Pancreas (tissue), 10 donors: ENCODE data around the gene CAPN14. TPM values are rescaled to one million over a fixed set of nuclear protein-coding genes. Genes with fewer than 3 reads are reported as not detected.

Experiments
- ATAC-seq, 4 donors: fragments of 200-7000 bp; cut with Tn5 transposase; one replicate each; pipeline versions ENCODE4 v1.8.0 to v1.9.1; 2020; ENCODE audit warnings: mild to moderate bottlenecking in 4 of 4, moderate library complexity in 4 of 4
- DNase-seq, 6 donors: peaks; one replicate each; pipeline ENCODE4 v3.0.0-alpha.2; 2020
- FAIRE-seq: peaks from 2 replicates; lab custom pipeline; 2012; peaks lifted over from hg19 to GRCh38; lab: Jason Lieb, UNC
- H3K27ac ChIP-seq, 4 donors: fragments of 200-600 bp; sonication (generic); 1 replicate in 3 of 4; 2 replicates in 1 of 4; pipeline versions ENCODE4 v1.5.0 to v1.8.0; 2020
- H3K27me3 ChIP-seq, 4 donors: fragments of 200-600 bp; one replicate each; pipeline ENCODE4 v1.8.0; 2021
- H3K36me3 ChIP-seq, 3 donors: fragments of 200-600 bp; sonication (generic) in 1 of 3; one replicate each; pipeline versions ENCODE4 v1.5.0 to v1.8.0; 2020 to 2021
- H3K4me1 ChIP-seq, 3 donors: fragments of 200-600 bp; one replicate each; pipeline ENCODE4 v1.8.0; 2021
- H3K4me3 ChIP-seq, 4 donors: fragments of 200-600 bp; sonication (generic) in 2 of 4; one replicate each; pipeline versions ENCODE4 v1.5.0 to v1.8.0; 2020 to 2021
- H3K9me3 ChIP-seq, 4 donors: fragments of 200-600 bp; one replicate each; pipeline ENCODE4 v1.8.0; 2021
- CTCF ChIP-seq, 4 donors: fragments of 200-600 bp; sonication (generic) in 3 of 4; IDR thresholded peaks; one replicate each; pipeline versions ENCODE4 v1.5.0 to v1.8.0; 2021; ENCODE audit warnings: antibody characterized with exemption in 4 of 4
- WGBS, 2 donors: extraction: QIAGEN DNeasy Blood & Tissue Kit; methylation state at CpG; one replicate each; pipeline ENCODE4 v1.1.7; 2013; 5-methylcytosine and 5-hydroxymethylcytosine counted together
- intact Hi-C, 3 donors: fragments of 100-400 bp; cut with DNase I; formaldehyde crosslinking; loops; one replicate each; pipeline versions ENCODE4 v1.11.1 to v1.14.2; 2022
- polyA plus RNA-seq, 2 donors: library from polyadenylated mRNA; stranded (reverse); fragments of 200-250 nt; gene quantifications; one replicate each; pipeline ENCODE4 v1.2.3, GENCODE V29; 2013
- total RNA-seq, 6 donors: library from RNA; stranded (reverse); fragmentation: NEBNext Ultra II Directional in 4 of 6; extraction: Animal tissue kit (Norgen Biotek cat#: 25700) in 4 of 6; gene quantifications; one replicate each; pipeline versions ENCODE4 v1.2.1 to v1.2.4, GENCODE V29; 2021 to 2023
- donor health status: healthy with polysubstance abuse.
- donor health status: DM: no; HTN: no; CAD: no; lungs with moderate emphysema.
- donor health status: DM: no; HTN: no; CAD: no.
- donor health status: control.
- donor health status: control.
- donor health status: Bipolar disorder and iron deficiency.
- donor health status: DM: yes; HTN: yes; CAD: no.
- donor health status: DM: no; HTN: no; CAD: no.
- donor health status: DM: no; HTN: no; CAD: no.
- donor health status: DM: yes; HTN: yes; CAD: no.

The CAPN14 gene
- total and polyA plus RNA-seq, 8 donors, result 0.06 to 0.08 (median 0.07) TPM; not detected in 5

- Histone ChIP-seq H3K27me3 (no peaks in the 10 kb centered on the region), H3K27ac (no peak overlapping the region), H3K4me3 (no peak overlapping the region), H3K9me3 (no peaks in the 10 kb centered on the region), H3K36me3 (no peaks in the 10 kb centered on the region), H3K4me1 (no peaks in the 10 kb centered on the region)
- intact Hi-C loops, result no loop called here
- DNase-seq (no peak), ATAC-seq (no peak), FAIRE-seq (no peak)
- 80 to 82% methylated on average over 2 of the region's 2 CpGs for WGBS, 2 donors
- no peak for TF ChIP-seq CTCF (IDR thresholded peaks at IDR 0.05)
Observed at GRCh38 chr2:31196622-31197021, 20.7 kb downstream of the CAPN14 start.

GRCh38 chr2:31193806-31194205 is 23.5 kb downstream of the CAPN14 start:
- H3K27ac ChIP-seq, result no peak overlapping the region
- no peaks in the 10 kb centered on the region for H3K4me1 ChIP-seq
- intact Hi-C loops, result no loop called here
- no peak for TF ChIP-seq CTCF (IDR thresholded peaks at IDR 0.05)
- no peaks in the 10 kb centered on the region for H3K36me3 ChIP-seq
- DNase-seq, result no peak
- no peak for FAIRE-seq
- 89 to 94% methylated on average over 4 of the region's 4 CpGs for WGBS, 2 donors
- ATAC-seq, result no peak
- H3K27me3 ChIP-seq, result no peaks in the 10 kb centered on the region
- H3K4me3 ChIP-seq, result no peak overlapping the region
- H3K9me3 ChIP-seq, result no peaks in the 10 kb centered on the region

- DNase-seq, result no peak
- ATAC-seq, result no peak
- no peak for TF ChIP-seq CTCF (IDR thresholded peaks at IDR 0.05)
- FAIRE-seq, result no peak
- H3K4me3 ChIP-seq, result no peak overlapping the region
- H3K4me1 ChIP-seq, result no peaks in the 10 kb centered on the region
- H3K36me3 ChIP-seq, result no peaks in the 10 kb centered on the region
- H3K27me3 ChIP-seq, result no peaks in the 10 kb centered on the region
- no peaks in the 10 kb centered on the region for H3K9me3 ChIP-seq
- no peak overlapping the region for H3K27ac ChIP-seq
- 74 to 80% methylated on average over 12 of the region's 12 CpGs for WGBS, 2 donors
- intact Hi-C loops, result no loop called here
Observed at GRCh38 chr2:31192851-31193392, 24.4 kb downstream of the CAPN14 start.

- no peak for ATAC-seq
- Histone ChIP-seq H3K4me3 (no peak overlapping the region), H3K9me3 (no peaks in the 10 kb centered on the region), H3K36me3 (no peaks in the 10 kb centered on the region), H3K4me1 (no peaks in the 10 kb centered on the region), H3K27ac (no peak overlapping the region), H3K27me3 (no peaks in the 10 kb centered on the region)
- FAIRE-seq, result no peak
- 92 to 93% methylated on average over 2 of the region's 2 CpGs for WGBS, 2 donors
- intact Hi-C loops, result no loop called here
- no peak for TF ChIP-seq CTCF (IDR thresholded peaks at IDR 0.05)
- DNase-seq, result no peak
Observed at GRCh38 chr2:31192396-31192795, 24.9 kb downstream of the CAPN14 start.

- ATAC-seq, result no peak
- WGBS, 2 donors, result 81 to 83% methylated on average over 11 of the region's 11 CpGs
- H3K4me1 ChIP-seq, result no peaks in the 10 kb centered on the region
- FAIRE-seq, result no peak
- no peak for DNase-seq
- H3K27me3 ChIP-seq, result no peaks in the 10 kb centered on the region
- intact Hi-C loops, result no loop called here
- no peak for TF ChIP-seq CTCF (IDR thresholded peaks at IDR 0.05)
- no peaks in the 10 kb centered on the region for H3K9me3 ChIP-seq
- H3K27ac ChIP-seq, result no peak overlapping the region
- no peaks in the 10 kb centered on the region for H3K36me3 ChIP-seq
- H3K4me3 ChIP-seq, result no peak overlapping the region
Observed at GRCh38 chr2:31191931-31192330, 25.4 kb downstream of the CAPN14 start.
